DOHH2 (cell line): ENCODE measurements around the gene SLC6A9.

Experiments used
- EZH2phosphoT487 ChIP-seq: fragments of 200-600 bp; sonication (generic); IDR thresholded peaks from 2 replicates; pipeline ENCODE4 v1.6.1; 2017; ENCODE audit warnings: borderline replicate concordance, mild to moderate bottlenecking, antibody characterized with exemption, low read length, moderate library complexity, mixed read lengths
- TF ChIP-seq, protein P1 (sequence below): fragments of 200-600 bp; sonication (generic); IDR thresholded peaks from one replicate; pipeline ENCODE4 v1.5.1; 2014; ENCODE audit warnings: antibody characterized with exemption, mild to moderate bottlenecking, low read depth, low read length; ENCODE audit not compliant: poor library complexity, severe bottlenecking

GRCh38 chr1:43981135-43981491 lies 50.1 kb downstream of the SLC6A9 start:
- TF ChIP-seq, protein P1, sequence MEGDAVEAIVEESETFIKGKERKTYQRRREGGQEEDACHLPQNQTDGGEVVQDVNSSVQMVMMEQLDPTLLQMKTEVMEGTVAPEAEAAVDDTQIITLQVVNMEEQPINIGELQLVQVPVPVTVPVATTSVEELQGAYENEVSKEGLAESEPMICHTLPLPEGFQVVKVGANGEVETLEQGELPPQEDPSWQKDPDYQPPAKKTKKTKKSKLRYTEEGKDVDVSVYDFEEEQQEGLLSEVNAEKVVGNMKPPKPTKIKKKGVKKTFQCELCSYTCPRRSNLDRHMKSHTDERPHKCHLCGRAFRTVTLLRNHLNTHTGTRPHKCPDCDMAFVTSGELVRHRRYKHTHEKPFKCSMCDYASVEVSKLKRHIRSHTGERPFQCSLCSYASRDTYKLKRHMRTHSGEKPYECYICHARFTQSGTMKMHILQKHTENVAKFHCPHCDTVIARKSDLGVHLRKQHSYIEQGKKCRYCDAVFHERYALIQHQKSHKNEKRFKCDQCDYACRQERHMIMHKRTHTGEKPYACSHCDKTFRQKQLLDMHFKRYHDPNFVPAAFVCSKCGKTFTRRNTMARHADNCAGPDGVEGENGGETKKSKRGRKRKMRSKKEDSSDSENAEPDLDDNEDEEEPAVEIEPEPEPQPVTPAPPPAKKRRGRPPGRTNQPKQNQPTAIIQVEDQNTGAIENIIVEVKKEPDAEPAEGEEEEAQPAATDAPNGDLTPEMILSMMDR, result no peak
- no peak for TF ChIP-seq EZH2phosphoT487
